ENCODE data around the gene GFRA4.

GFRA4 gene

DNA sequence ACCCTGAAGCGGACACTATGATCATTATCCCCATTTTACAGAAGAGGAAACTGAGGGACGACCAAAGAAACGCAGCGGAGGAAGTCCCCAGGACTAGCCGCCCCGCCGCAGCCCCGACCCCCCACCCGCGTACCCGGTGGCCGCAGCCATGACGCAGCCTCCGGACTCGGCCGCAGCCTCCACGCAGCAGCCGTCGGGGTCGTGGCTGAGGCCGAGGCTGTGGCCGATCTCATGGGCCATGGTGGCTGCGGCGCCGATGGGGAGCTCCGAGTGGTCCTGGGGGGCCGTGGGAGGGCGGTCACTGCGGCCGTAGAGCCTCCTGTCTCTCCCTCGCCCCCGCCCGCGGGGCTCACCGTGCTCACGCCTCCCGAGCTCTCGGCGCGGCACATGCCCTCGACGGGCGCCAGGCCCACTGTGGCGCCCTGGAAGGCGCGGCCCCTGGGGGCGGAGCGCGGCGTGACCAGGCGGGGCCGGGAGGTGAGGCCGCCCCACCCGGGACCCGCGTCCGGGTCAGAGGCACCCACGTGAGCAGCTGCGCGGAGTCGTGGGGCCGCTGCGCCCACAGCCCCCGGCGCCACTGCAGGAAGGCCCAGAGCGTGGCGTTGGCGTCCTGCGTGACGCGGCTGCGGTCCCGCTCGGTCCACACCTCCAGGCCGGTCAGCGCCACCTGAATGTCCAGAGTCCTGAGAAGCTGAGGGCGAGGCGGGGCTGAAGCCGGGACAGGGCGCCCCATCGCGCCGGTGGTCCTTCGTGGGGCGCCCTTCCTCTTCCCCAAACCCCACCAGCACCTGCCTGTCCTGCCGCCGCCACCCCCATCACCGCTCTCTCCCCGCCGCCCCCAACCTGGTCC is 10.2 kb upstream of the GFRA4 start:
- no peak for DNase-seq

DNA sequence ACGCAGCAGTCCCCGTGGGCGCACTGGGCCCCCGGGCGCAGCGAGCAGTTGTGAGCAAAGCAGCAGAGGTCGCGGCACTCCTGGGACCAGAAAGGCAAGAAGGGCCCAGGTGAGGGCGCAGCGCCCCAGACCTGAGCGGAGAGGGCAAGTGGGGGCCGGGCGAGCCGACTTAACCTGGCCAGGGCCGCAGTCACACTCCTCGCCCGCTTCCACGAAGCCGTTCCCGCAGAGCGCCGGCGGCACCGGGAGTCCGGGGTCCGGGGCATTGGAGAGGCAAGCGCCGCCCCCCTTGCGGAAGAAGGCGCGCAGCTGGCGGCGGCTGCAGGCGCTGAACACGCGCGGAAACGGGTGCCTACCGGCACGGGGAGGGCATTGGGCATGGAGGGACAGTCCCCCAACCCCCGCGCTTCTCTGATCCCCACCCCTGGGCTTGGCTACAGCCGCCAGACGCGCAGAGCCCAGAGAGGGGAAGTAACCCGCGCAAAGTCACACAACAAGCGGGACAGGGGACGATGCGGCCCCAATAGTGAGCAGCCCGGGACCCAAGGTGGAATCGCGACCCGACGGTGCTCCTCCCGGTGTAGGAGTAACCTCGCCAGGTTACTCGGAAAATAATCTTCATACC is 9.5 kb upstream of the GFRA4 start:
- DNase-seq = peak; percentile 72

DNA sequence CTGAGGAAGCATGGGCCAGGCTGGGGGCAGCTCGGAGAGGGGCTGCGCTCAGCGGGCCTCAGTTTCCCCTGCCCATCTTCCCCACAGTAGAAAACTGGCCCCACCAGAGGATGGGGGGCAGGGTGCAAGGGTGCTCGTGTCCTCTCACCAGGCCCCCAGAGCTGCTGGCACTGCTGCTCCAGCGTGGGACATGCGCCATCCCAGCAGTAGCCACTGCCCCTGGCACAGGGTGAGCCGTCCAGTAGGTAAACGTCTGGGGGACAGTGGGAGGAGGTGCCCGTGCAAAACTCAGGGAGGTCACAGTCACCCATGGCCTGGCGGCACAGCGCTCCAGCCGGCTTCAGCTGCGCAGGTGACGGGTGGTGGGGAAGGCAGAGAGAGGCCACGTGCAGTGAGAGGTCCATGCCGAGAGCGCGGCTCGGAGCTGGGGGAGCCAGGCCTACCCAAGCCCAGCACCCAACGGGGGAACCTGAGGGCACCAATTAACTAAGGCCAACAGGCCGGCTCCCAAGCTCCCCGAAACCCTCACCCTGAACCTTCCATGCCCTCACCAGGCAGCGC is 8.9 kb upstream of the GFRA4 start:
- DNase-seq = no peak

DNA sequence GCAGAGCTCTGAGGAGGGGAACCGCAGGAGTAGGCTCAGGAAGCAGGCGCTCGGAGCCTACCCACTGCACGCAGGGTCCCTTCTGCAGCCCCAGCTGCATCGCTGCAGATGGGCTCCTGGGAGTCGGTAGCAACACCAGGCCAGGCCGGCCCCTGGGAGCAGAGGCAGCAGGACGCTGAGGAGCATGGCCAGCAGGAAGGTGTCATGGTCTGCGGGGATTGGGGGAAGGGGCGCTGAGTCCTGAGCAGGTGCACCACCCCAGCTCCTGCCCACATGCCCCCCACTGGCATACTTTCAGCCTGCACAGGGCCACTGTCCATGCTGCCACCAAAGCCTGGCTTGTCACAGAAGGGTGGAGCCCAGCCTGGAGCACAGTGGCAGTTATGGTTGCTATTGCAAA is 7.7 kb upstream of the GFRA4 start:
- no peak for DNase-seq

DNA sequence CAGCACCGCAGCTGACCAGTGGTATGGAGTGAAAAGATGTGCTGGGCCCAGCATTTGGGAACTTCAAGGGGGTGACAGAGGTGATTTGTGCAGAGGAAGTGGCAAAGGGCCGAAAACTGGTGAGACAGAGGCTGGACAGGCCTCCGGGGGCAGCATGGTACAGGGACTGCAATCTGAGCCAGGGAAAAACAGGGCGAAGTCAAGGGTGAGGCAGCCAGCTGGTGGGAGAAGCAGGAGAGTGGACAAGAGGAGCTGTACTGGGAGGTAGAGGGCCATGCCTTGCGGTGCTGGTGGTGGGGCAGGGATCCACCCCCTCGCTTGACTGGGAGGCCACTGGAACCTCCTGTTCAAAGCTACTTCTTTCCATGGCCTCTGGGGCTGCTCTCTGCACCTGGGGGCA is 7.3 kb upstream of the GFRA4 start:
- no peak for DNase-seq

DNA sequence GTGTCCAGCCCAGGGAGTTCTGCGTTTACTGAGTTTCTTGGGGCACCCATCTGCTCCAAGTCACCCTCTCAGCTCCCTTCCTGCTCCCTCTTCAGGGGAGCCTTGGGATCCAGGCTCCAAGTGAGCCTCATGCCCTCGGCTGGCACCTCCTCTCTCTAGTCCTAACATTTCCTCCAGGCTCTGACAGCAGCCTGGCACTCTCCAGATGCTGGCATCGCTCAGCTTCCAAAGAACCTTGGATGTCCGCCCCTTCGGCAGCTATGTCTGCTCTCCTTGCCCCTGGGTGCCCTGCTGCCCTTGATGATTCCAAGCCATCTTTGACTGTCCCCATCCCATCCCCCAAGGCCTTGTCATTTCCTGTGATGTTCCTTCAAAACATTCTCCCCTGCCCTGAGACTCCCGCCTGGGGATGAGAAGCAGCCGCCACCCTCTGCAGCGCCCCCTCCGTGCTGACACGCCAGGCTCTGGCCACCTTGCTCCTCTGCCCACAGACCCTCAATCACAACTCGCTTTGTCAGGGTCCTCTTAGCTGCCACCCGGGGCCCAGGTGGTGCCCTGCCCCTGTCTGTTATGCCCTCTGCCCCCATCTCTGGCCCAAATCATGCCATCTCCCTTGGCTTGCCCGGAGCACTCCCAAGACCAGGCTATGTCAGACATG is 6.6 kb upstream of the GFRA4 start:
- DNase-seq = no peak

DNA sequence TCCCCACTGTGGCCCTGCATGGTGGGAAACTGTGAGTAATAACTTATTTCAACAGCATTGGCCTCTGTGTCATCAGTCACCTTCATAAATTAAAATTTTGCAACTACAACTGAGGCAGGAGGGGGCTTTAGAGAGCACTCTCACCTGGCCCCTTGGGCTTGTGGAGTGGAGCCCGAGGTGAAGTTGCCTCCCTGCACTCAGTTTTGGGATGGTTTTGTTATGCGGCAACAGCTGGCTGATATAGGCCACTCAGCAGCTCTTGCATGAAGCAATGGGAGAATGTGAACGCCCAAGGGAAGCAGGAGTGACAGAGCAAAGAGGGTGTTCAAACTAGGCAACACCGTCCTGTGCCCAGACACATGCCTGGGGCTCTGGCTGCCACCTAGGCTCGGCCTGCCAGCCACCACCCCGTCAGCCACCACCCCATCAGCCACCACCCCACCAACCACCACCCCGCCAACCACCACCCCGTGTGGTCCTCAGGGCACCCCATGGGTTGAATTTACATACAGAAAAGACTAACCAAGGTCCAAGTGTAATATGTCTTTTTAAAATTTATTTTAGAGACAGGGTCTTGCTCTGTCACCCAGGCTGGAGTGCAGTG is 4.3 kb upstream of the GFRA4 start:
- DNase-seq = no peak

DNA sequence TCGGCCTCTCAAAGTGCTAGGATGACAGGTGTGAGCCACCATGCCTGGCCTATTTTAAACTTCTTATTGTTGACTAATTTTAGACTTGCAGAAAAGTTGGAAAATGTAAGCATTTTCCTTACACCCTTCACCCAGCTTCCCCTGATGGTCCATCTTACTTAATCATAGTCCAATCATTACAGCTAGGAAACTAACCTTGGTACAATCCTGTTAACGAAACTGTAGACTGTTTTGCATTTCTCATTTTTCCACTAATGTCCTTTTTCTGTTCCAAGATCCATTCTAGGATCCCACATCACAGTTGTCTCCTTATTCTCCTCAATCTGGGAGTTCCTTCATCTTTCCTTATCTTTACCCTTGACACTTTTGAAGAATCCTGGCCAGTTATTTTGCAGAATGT is 659 bp upstream of the GFRA4 start:
- no peak for DNase-seq

DNA sequence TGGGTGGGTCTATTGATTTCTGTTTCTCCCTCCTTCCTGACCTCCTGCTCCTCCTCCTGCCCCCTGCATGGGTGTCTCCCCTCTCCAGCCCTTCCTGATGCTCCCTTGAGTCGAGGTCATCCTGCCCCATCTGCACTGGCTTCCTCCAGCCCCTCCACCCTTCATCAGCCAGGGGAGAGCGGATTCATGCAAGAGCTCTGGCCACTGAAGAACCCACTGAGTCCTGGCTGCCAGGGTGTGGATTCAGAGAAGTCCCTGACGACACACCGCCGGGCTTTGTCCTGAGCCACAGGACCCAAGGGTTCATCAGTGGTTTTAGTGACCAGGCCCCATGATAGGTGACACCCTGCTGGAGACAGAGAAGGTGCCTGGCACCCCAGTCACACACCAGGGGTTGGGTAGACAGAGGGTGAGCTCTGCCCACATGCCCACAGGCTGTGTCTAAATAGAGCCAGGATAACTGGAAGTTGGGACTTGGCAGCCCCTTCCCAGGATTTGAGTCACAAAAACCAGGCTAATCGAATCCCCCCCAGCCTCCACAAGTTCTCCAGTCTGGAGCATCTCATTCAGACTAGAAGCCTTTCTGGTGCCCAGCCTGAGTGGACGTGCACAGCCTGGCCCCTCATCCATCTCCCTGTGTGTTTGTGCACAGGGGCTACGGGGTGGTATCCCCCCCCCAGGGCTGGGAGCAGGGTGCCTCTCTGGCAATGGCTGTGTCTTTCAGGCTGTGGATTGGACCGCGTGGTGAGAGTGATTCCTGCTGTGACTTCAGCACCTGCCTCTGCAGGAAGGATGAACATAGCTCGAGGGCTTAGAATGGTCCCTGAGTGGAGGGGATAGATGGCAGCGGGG is 1.2 kb downstream of the GFRA4 start:
- no peak for DNase-seq

DNA sequence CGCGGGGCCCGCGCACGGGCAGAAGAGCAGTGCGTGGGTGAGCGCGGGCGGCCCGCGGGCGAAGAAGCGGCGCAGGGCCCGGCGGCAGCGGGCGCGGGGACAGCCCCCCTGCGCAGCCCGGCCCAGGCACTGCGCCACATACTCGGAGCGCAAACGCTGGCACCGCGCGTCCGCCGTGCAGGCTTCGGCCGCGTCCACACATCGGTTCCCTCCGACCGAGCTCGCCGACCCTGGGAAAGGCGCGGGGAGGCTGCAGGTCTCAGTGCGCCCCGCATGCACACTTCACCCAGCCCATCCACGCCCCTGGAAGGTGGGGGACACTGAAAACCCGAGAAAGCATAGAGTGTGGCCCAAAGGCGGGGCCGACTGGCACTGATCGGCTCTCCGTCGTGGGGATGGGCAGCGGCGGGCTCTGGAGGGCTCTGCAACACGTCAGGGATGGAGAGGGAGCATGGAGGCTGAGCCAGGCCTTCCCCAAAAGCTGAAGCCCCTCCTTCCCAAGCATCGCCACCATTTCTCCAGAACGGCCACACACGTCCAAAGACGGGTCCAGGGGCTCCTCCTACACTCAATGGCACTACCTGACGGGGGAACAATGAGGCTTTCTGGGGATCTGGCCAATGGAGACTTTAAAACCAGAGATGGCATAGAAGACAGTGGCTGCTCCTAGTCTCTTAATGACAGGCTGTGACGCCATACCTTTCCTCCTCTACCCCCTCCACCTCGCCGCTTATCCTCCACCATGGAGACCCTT is 2.0 kb downstream of the GFRA4 start:
- no peak for DNase-seq

DNA sequence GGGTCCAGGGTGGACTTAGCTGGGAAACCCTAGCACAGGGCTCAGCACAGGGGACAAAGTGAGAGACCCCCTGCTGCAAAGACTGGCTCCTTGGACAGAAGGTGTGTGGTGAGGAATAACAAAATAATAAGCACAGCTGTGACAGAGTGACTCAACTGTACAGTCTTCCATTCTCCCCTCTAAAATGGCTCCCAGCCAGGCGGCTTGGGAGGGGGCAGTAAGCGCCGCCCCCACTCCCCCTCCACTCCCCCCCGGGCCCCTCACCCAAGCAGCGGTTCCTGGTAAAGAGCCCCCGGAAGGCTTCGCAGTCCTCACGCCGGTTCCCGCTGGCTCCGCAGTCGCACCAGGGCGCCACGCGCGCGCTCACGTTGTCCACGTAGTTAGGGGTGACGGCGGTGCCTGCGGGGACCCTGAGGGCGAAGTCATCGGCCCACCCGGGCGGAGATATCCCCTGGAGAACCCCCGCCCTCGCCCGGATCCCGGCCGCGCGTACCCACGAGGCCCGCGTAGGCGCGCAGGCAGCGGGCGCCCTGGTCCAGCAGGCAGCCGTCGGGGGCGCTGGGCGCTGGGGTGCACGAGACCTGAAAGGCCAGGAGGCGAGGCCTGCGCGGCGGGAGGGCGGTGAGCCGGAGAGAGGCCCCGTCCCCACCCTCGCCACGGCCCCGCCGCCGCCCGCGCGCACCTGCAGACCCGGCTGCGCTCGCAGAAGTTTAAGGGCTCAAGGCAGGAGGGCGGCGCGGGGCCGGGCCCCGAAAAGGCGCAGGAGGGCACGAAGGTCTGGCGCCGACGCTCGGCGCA is 2.7 kb downstream of the GFRA4 start:
- no peak for DNase-seq

DNA sequence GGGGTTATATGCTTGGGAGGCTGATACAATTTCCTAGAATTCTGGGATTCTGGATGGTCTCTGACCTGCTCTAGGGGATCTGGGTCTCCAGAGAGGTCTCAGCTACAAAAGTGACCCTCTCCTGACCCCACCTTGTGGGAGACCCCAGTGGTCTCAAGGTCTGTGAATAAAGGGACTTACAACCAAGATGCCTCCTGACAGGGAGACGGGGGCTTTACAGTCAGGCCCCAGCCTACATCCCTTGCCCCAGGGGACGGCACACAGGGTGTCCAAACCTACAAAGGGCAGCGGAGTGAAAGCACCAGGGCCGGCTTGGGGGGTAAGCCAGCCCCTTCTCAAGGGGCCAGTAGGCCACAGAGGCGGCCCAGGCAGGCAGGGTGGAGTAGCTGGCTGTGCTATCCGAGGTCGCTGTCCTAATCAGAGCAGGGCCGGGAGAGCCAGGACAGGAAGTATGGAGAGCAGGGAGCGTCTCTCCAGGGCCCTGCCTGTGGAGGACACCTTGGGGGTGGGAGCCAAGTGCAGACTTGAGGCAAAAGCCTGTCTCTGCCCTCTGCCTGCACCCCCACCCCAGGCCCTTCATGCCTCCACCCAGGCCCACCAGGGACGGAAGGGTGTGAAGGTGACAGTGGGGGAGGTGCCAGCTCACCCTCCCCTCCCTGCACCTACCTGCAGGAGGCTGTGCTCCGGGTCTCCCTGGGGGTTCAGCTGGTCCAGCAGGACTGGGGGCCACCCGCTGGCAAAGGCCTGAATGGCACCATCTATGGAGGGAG is 3.5 kb downstream of the GFRA4 start:
- no peak for DNase-seq

DNA sequence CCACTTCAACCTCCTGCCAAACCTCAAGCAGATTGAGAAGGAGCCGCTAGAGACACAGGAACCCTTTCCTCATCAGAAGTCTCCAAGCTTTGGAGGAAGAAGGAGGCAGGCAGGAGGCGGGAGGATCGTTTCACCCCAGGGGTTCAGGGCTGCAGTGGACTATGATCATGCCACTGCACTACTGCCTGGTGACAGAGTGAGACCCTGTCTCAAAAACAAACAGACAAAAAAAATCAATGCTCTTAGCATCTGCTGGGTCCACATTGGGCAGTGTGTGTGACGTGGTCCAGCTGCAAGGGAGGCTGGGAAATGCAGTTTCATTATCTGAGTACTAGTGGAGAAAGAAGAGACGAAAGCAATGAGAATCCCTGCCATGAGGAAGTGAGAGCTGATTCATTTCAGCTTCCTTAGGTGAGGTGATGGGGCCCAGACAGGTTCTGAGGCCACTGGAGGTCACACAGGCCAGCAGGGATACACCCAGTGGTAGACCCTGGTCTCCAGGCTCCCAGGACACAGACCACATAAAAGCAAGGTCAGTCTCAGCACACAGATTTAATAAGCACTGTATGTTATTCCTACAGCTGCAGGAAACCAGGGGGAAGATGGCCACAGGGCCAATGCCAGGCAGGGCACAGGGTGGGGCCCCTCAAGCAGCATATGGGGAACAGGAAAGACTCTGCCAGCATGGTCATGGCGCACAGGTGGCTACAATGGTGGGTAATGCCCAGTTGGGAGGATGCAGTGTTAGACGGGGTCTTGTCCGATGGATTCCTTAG is 4.3 kb downstream of the GFRA4 start:
- DNase-seq = peak; percentile 83

DNA sequence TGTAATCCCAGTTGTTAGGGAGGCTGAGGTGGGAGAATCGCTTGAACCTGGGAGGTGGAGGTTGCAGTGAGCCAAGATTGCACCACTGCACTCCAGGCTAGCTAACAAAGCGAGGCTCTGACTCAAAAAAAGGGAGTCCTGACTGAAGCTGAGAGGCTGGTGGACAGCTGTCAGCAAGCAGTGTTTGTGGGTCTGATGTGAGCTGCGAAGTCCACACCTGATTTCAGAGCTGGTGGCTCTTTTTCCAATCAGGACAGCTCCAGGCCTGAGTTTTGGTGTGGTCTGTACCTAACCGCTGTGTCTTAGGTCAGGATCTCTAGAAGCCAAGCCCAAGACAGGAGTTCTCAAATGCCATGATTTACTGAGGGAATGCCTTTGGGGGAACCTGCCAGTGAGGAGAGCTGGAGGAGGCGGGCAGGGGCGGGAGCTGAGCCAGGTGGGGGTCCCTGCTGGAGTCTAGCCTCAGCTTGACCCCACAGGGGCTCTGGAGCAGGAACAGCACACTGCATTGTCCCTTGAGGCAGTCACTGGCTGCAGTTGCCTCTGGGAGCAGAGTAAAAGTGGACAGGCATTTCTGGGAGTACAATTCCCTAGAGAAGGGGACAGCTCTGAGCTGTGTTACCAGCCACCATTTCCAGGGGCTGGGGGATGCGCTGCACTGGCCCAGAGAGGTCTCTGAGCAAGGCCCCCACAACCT is 5.0 kb downstream of the GFRA4 start:
- DNase-seq = no peak

DNA sequence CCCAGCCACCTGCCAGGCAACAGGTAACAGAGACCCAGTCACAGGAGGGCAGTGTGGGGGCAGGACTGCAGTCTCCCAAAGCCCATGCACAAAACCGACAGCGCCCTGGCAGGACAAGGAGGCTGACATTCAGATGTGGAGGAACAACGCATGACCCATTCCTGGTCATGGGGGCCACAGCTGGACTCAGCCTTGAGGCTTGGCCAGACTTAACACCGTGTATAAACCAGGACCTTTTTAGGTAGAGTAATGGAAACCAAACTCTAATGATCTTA is 8.1 kb downstream of the GFRA4 start:
- DNase-seq = no peak

DNA sequence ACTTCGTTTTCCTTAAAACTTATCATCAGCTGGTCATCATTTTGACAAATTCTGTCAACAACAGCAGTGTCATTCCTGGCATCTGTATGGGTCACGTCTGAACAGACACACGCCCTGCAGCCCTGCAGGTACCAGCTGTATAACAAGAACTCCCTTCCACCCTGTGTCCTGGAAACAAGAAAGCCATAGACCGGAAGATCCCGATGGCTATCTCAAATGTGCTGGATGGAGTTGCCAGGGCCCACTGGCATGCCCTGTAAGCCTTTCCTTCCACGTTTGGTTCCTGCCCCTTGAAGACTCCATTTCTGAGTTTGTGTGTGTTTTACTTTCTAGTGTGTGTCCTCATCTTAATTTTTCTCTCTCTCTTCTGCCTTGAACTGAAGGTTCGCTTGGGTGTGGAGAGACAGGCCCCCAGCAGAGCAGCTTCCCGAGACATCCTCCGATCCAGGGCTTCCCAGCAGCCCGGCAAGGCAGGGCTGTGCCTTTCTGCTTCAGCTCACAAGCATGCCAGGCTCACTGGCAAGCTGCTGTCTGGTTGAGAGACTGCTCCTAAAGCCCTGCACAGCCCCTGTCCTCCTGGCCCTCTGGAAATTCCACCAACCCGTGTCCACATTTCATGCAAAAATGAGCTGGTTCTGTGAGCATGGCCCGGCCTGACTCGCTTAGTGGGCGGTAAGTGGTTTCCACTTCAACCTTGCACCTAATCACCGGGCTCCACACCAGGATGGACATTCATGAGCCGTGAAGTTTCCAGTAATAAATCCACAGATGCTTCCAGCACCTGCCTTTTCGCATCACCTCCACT is 8.7 kb downstream of the GFRA4 start:
- no peak for DNase-seq

DNA sequence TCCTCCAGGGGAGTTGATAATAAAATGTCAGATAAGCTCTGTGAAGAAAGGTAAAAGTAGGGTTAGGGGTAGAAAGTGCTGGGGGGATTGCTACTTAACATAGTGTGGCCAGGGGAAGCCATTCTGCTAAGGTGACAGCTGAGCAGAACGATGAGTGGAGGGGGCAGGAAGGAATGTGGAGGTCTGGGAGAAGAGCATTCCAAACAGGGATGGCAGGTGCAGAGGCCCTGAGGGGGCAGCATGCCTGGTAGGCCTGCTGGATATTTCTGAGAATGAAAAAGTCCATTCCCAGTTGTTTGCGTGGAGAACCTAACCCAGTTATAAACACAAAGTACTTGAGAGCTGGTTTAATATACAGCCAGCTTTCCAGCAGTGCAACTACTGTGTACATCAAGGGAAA is 9.3 kb downstream of the GFRA4 start:
- DNase-seq = no peak
